ENCODE measurements around the gene ECT2.
"Not testable (repeated sequence)": the region's sequence is repeated elsewhere in the genome, so short reads cannot be mapped to it uniquely, and the experiment has no call there.

ECT2 gene

DNA sequence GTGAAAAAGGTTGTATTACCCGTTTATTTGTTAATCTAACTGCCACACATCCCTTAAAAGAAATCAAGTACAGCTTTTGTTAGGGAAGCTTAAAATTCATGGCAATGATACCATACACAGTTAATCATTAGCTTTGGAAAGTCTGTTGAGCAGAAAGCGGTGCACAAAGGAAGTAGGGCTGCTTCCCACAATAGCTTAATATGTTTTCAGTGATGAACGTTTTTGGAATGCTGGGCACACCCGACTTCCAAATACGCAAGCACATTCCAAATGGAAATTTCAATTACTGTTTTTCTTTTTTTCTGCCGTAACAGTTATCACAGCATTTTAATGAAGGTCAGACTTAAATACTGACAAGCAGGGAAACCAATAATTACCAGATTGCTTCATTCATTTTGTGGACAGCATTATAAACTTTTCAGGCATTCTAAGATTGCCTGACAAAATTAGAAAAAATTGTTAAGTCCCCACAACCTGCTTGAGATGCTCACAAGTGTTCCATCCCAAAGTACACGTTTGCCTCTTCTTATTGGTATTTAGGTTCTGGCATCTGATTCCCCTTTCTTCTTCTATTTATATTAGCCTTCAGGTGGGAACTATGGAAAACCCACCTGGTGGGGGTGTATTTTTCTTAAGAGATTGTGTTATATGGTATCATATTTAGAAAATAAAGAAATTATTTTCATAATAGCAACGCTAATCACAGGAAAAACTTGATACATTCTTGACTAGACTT lies 1.1 kb upstream of the ECT2 start:
- DNase-seq (ENCODE audit: low spot score): no peak

- no peak for DNase-seq (ENCODE audit: low spot score)
These were observed 508 bp upstream of the ECT2 start for GRCh38 chr3:172750069-172750367.

- no peak for DNase-seq (ENCODE audit: low spot score)
These were observed 714 bp downstream of the ECT2 start for GRCh38 chr3:172751175-172751704.

- DNase-seq (ENCODE audit: low spot score): no peak
These were observed 2.1 kb downstream of the ECT2 start for GRCh38 chr3:172752651-172753050.

GRCh38 chr3:172753125-172753524 lies 2.6 kb downstream of the ECT2 start:
- DNase-seq (ENCODE audit: low spot score): no peak

DNA sequence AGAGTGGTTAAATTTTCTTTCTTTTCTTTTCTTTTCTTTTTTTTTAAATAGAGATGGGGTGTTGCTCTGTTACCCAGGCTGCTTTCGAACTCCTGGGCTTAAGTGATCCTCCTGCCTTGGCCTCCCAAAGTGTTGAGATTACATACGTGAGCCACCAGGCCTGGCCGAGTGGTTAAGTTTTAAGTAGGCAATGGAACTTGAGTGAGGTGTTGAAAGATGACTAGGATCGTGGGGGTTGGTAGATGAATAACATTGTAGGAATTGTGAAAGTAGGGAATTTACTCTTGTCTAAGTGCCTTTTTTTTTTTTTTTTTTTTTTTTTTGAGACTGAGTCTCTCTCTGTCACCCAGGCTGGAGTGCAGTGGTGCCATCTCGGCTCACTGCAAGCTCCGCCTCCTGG lies 9.9 kb downstream of the ECT2 start:
- not testable (repeated sequence) for DNase-seq (ENCODE audit: low spot score)

DNA sequence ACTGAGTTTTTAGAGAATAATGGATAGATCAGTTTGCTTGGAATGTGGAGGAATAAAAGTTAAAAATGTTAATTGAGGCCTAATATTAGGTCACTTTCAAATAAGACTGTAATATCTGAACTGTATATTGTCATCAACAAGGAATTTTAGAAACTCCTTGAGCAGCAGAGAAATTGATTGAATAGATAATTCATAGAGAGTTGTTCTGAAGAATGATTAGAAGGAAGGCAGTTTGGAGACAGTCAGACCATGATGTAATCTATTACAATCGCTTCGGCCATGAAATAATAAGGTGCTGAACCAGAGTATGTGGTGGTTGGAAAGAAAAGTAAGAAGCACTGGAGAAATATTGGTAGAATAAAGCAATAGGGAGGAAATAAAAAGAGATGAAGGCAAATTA lies 15.7 kb downstream of the ECT2 start:
- no peak for DNase-seq (ENCODE audit: low spot score)

DNA sequence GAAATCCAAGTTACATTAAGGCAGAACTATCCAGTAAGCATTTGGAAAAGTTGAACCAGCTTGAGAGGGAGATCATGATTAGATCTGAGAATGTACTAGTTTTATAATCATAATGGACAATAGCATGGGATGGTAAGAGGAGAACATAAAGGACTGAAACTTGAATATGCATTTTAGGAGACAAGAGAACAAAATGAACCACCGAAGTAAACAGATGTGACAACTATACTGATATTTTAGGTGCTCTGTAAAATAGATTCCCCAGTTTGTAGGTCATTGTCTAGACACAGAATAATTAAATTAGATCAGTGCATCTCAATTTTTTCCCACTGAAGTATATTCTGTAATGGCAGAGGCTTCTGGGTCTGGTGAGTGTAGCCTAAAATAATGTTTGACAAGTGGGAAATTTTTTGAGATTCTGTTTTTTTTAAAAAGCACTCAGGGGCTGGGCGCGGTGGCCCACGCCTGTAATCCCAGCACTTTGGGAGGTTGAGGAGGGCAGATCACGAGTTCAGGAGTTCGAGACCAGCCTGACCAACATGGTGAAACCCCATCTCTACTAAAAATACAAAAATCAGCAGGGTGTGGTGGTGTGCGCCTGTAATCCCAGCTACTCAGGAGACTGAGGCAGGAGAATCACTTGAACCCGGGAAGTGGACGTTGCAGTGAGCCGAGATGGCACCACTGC lies 16.3 kb downstream of the ECT2 start:
- no peak for DNase-seq (ENCODE audit: low spot score)

GRCh38 chr3:172770382-172770781 lies 19.9 kb downstream of the ECT2 start:
- no peak for DNase-seq (ENCODE audit: low spot score)

GRCh38 chr3:172771672-172772071 lies 21.1 kb downstream of the ECT2 start:
- DNase-seq (ENCODE audit: low spot score): no peak

DNA sequence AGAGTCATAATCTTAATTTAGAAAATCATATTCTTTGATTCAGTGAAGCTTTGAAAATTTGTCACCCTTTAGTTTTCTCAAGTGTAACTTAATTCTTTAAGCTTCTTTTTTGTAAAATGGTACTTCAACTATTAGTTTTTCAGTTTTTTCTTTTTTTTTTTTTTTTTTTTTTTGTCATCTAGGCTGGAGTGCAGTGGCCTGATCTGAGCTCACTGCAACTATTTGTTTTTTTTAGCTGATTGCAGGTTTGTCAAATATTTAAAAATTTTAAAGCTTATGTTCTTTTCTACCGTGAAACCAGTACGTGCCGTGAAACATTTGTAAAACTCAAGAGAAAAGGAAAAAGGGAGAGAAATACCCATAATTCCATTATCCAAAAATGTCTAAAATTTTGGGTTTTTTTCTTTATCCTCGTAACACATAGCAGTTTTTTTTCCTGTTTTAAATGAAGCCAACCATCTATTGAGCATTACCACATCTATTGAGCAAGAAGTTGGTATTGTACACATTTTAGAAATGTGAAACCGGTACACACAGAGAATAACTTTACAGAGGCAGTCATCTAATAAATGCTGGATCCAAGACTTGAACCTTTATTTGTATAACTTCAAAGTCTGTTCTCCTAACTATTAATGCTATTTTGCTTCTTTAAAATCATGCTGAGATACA lies 25.7 kb downstream of the ECT2 start:
- DNase-seq (ENCODE audit: low spot score): no peak

GRCh38 chr3:172777901-172778300 lies 27.4 kb downstream of the ECT2 start:
- no peak for DNase-seq (ENCODE audit: low spot score)

GRCh38 chr3:172782235-172782634 lies 31.7 kb downstream of the ECT2 start:
- DNase-seq (ENCODE audit: low spot score): no peak

- DNase-seq (ENCODE audit: low spot score): no peak
These were observed 35.5 kb downstream of the ECT2 start for GRCh38 chr3:172786036-172786435.

- no peak for DNase-seq (ENCODE audit: low spot score)
These were observed 36.5 kb downstream of the ECT2 start for GRCh38 chr3:172787019-172787418.

- no peak for DNase-seq (ENCODE audit: low spot score)
These were observed 37.2 kb downstream of the ECT2 start for GRCh38 chr3:172787746-172788145.

DNA sequence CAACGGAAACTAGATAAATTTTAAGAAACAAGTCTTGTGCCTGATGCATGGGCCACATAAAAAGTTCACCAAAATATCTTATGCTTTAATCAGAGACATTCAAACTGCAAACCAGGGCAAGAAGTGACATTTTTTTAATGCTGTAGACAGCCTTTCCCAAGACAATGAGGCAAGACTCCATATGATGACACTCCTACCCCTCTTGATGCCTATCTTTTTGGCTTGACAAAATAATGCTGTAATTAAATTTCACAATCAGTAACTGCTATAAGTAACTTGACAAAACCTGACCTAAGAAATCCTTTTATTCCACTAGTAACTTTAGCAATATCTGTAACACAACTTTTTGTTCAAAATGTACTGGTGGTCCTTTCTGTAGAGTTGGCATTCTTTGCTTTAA lies 48.7 kb downstream of the ECT2 start:
- DNase-seq (ENCODE audit: low spot score): no peak

GRCh38 chr3:172800156-172800555 lies 49.6 kb downstream of the ECT2 start:
- no peak for DNase-seq (ENCODE audit: low spot score)

DNA sequence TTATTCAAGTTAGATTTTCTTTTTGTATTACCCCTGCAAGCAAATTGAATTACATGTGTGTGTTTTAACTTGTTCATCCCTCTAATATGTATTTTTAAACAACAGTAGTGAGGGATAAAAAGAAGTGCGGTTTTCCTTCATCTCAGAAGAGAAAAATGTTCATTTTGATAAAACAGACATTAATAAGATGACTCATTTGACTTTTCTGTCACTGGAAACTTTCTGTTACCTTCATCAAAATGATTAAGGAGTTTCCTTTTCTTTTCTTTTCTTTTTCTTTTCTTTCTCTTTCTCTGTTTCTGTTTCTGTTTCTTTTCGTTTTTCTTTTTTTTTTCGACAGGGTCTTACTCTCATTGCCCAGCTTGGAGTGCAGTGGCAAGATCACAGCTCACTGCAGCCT lies 53.0 kb downstream of the ECT2 start:
- DNase-seq (ENCODE audit: low spot score): no peak

- no peak for DNase-seq (ENCODE audit: low spot score)
These were observed 53.8 kb downstream of the ECT2 start for GRCh38 chr3:172804323-172804722.

DNA sequence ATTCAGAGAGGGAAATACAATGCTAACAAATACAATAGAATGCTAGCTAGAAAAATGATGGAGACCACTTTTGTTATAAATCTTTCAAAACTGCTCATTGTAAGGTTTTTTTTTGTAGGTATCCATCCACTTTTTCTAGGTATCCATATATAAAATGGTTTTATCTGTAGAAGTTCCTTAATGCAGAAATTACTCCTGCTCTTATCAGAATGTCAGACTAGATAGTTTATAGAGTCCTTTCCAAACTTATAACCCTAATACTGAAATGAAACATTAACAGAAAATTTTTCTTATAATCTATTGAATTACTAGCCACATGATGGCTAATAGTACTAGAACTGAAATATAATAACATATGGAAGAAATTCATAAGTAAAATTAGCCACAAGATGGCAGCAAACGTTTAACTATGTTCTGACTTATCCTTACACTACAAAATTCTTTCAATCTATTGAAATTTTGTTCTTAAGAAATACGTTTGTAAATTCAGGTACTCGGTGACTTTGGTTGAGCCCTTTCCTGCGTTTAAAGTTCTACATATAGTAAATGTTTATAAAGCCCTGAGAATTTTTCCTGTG lies 58.5 kb downstream of the ECT2 start:
- DNase-seq (ENCODE audit: low spot score): no peak

GRCh38 chr3:172811099-172811498 lies 60.6 kb downstream of the ECT2 start:
- no peak for DNase-seq (ENCODE audit: low spot score)

- no peak for DNase-seq (ENCODE audit: low spot score)
These were observed 62.9 kb downstream of the ECT2 start for GRCh38 chr3:172813462-172813861.

Data from germinal center (tissue), 1 donor.